K562 (cell line): ENCODE results near the gene CHCHD10. TPM values are rescaled to one million over a fixed set of nuclear protein-coding genes. Genes with fewer than 3 reads are reported as not detected.

ENCODE experiments used
- ATAC-seq: fragments of 200-7000 bp; cut with Tn5 transposase; 3 replicates; pipeline ENCODE4 v1.9.1; 2020; ENCODE audit warnings: moderate library complexity
- BruUV-seq: library from RNA; stranded (reverse); fragments of 400-500 nt; replicated peaks from 2 replicates; lab custom pipeline; 2021; lab: Mats Ljungman, UMichigan
- CTCF ChIA-PET: fragments of 300-600 bp; formaldehyde crosslinking; extraction: SDS; loops from one replicate; lab custom pipeline; 2021; ENCODE audit warnings: low intra/inter-chr PET ratio; lab: Yijun Ruan, JAX
- POLR2A ChIA-PET: fragments of 300-600, 350-650 bp; sonication (Branson Sonifier 250); formaldehyde crosslinking; extraction: SDS; loops from one replicate; lab custom pipeline; 2021; ENCODE audit warnings: antibody characterized with exemption, inconsistent platforms; lab: Yijun Ruan, JAX
- DNase-seq, 4 experiments: peaks; one replicate each; pipeline versions ENCODE4 v3.0.0 to v3.0.0-alpha.2; 2011 to 2018; ENCODE audit warnings: low spot score in 3 of 4, mixed read lengths in 3 of 4; ENCODE audit errors: extremely low read depth in 1 of 4
- FAIRE-seq: peaks from 2 replicates; lab custom pipeline; 2011; peaks lifted over from hg19 to GRCh38; lab: Jason Lieb, UNC
- H2AFZ ChIP-seq: 2 replicates; pipeline ENCODE4 v1.6.0; 2011; ENCODE audit warnings: low read depth, low read length, control low read depth, inconsistent platforms
- H3K27ac ChIP-seq: fragments of 200-600 bp; 3 replicates; pipeline ENCODE4 v1.8.0; 2011; ENCODE audit warnings: low read depth, mild to moderate bottlenecking, control low read depth, inconsistent platforms, low read length, moderate library complexity, mixed read lengths; ENCODE audit errors: extremely low read depth
- H3K27me3 ChIP-seq, 2 experiments: fragments of 300-600 bp in 1 of 2; 2 replicates in 1 of 2; 3 replicates in 1 of 2; pipeline versions ENCODE4 v1.6.0 to v1.8.0; 2011; ENCODE audit warnings: inconsistent platforms in 2 of 2, low read length in 2 of 2, mild to moderate bottlenecking in 1 of 2, mixed read lengths in 1 of 2, moderate library complexity in 1 of 2; ENCODE audit not compliant: control insufficient read depth in 2 of 2, insufficient read depth in 2 of 2
- H3K36me3 ChIP-seq: fragments of 300-600 bp; 3 replicates; pipeline ENCODE4 v1.8.0; 2011; ENCODE audit warnings: mild to moderate bottlenecking, low read length, inconsistent platforms; ENCODE audit not compliant: control insufficient read depth, insufficient read depth
- H3K4me1 ChIP-seq, 2 experiments: fragments of 200-600 bp in 1 of 2; replicated peaks in 1 of 2; 2 replicates in 1 of 2; 3 replicates in 1 of 2; pipeline versions ENCODE4 v1.5.1 to v1.8.0; 2011; ENCODE audit warnings: inconsistent platforms in 2 of 2, low read length in 2 of 2, mild to moderate bottlenecking in 1 of 2, mixed read lengths in 1 of 2, moderate library complexity in 1 of 2; ENCODE audit not compliant: control insufficient read depth in 2 of 2, insufficient read depth in 2 of 2
- H3K4me2 ChIP-seq: 2 replicates; pipeline ENCODE4 v1.6.1; 2011; ENCODE audit warnings: low read length, control low read depth, inconsistent platforms, mixed read lengths; ENCODE audit not compliant: insufficient read depth
- H3K4me3 ChIP-seq: fragments of 200-600 bp; sonication (generic), shearing (Covaris generic); 2 replicates; pipeline ENCODE4 v1.5.1; 2016; ENCODE audit warnings: control low read depth, inconsistent platforms
- H3K79me2 ChIP-seq: fragments of 200-600 bp; 3 replicates; pipeline ENCODE4 v1.8.0; 2011; ENCODE audit warnings: low read length, inconsistent platforms; ENCODE audit not compliant: control insufficient read depth, insufficient read depth
- H3K9ac ChIP-seq, 2 experiments: 2 replicates each; pipeline versions ENCODE4 v1.6.0 to v1.6.1; 2011; ENCODE audit warnings: low read depth in 2 of 2, low read length in 2 of 2, control low read depth in 1 of 2, inconsistent platforms in 1 of 2, mild to moderate bottlenecking in 1 of 2, mixed read lengths in 1 of 2; ENCODE audit not compliant: insufficient read depth in 1 of 2
- H3K9me1 ChIP-seq: one replicate; pipeline ENCODE4 v1.6.0; 2011; ENCODE audit warnings: inconsistent platforms, mild to moderate bottlenecking, low read length, moderate library complexity; ENCODE audit not compliant: control insufficient read depth, insufficient read depth
- H3K9me3 ChIP-seq: replicated peaks from 2 replicates; pipeline ENCODE4 v1.5.1; 2011; ENCODE audit warnings: low read depth, low read length, inconsistent platforms; ENCODE audit not compliant: control insufficient read depth, insufficient read depth
- H4K20me1 ChIP-seq: replicated peaks from 2 replicates; pipeline ENCODE4 v1.6.1; 2011; ENCODE audit warnings: low read length, inconsistent platforms, mixed read lengths; ENCODE audit not compliant: control insufficient read depth, insufficient read depth
- ETS2 ChIP-seq: IDR thresholded peaks from 2 replicates; pipeline ENCODE4 v1.6.1; 2016; ENCODE audit warnings: borderline replicate concordance, missing genetic modification characterization, mild to moderate bottlenecking, moderate library complexity, missing compliant biosample characterization; ENCODE audit not compliant: poor library complexity, severe bottlenecking
- GABPA ChIP-seq: fragments of 200-800 bp; sonication (Bioruptor generic); conservative IDR thresholded peaks from 2 replicates; pipeline ENCODE4 v1.6.1; 2016; ENCODE audit warnings: low read depth, missing genetic modification characterization, missing compliant biosample characterization
- GABPB2 ChIP-seq: fragments of 250-450 bp; sonication (Bioruptor Pico); conservative IDR thresholded peaks from 2 replicates; pipeline ENCODE4 v1.5.1; 2021; ENCODE audit warnings: mild to moderate bottlenecking
- MCM5 ChIP-seq: fragments of 450-650 bp; IDR thresholded peaks from 2 replicates; pipeline ENCODE4 v1.6.1; 2016; ENCODE audit warnings: low read depth
- NCOA1 ChIP-seq: fragments of 450-650 bp; IDR thresholded peaks from 2 replicates; pipeline ENCODE4 v1.6.1; 2016; ENCODE audit warnings: low read depth
- RBM22 ChIP-seq: fragments of 200-400 bp; formaldehyde crosslinking; IDR thresholded peaks from 2 replicates; pipeline ENCODE4 v1.6.1; 2018; ENCODE audit warnings: low read length, low read depth; ENCODE audit not compliant: poor library complexity, severe bottlenecking
- TGIF2 ChIP-seq: sonication (generic); formaldehyde crosslinking; IDR thresholded peaks from 2 replicates; pipeline ENCODE4 v1.8.1; 2022; ENCODE audit warnings: mild to moderate bottlenecking, missing genetic modification reagents, moderate library complexity
- ZNF224 ChIP-seq: sonication (generic); formaldehyde crosslinking; IDR thresholded peaks from 2 replicates; pipeline ENCODE4 v1.8.0; 2022; ENCODE audit warnings: mild to moderate bottlenecking, missing genetic modification reagents
- ZNF561 ChIP-seq: fragments of 450-650 bp; formaldehyde crosslinking; conservative IDR thresholded peaks from 2 replicates; pipeline ENCODE4 v1.4.0; 2020; ENCODE audit warnings: mild to moderate bottlenecking, moderate library complexity
- ZNF583 ChIP-seq: fragments of 250-450 bp; sonication (Bioruptor Pico); IDR thresholded peaks from 2 replicates; pipeline ENCODE4 v1.4.0; 2020
- ZNF699 ChIP-seq: fragments of 250-450 bp; sonication (Bioruptor Pico); IDR thresholded peaks from 2 replicates; pipeline ENCODE4 v1.8.0; 2021; ENCODE audit warnings: mild to moderate bottlenecking, moderate library complexity; ENCODE audit not compliant: insufficient replicate concordance
- WGBS: fragments of 100-300 bp; shearing (Covaris generic); methylation state at CpG from one replicate; pipeline ENCODE4 v1.1.6; 2016; ENCODE audit warnings: low coverage, mixed read lengths; ENCODE audit not compliant: insufficient coverage; ENCODE audit errors: missing lambda C conversion rate; 5-methylcytosine and 5-hydroxymethylcytosine counted together
- in situ Hi-C: fragments of 300-500 bp; cut with MboI; formaldehyde crosslinking; loops from 4 replicates; pipeline ENCODE4 v1.15.0; 2018; ENCODE audit warnings: inconsistent platforms, mixed read lengths
- intact Hi-C: fragments of 100-400 bp; cut with micrococcal nuclease; formaldehyde crosslinking; loops from 2 replicates; pipeline ENCODE4 v1.14.2; 2022
- polyA plus RNA-seq, 8 experiments: library from polyadenylated mRNA; depleted of rRNA in 4 of 8; stranded (reverse) in 5 of 8; unstranded in 3 of 8; fragments of >200 nt; fragmentation: Nextera tagmentation in 2 of 8; fragmentation: Illumina TruSeq in 1 of 8; extraction: Ambion mirVana in 2 of 8; extraction: Trizol in 1 of 8; gene quantifications; 2 replicates each; pipeline versions ENCODE4 v1.2.1 to v1.2.3, GENCODE V29; 2011 to 2014; ENCODE audit warnings: inconsistent platforms in 1 of 8, missing spikeins in 1 of 8
- total RNA-seq, 7 experiments: library from RNA; depleted of rRNA in 6 of 7; stranded (reverse); fragments of >200 nt in 6 of 7; fragmentation: Illumina TruSeq in 2 of 7; extraction: Trizol in 2 of 7; gene quantifications; 2 replicates each; pipeline versions ENCODE4 v1.2.1 to v1.2.3, GENCODE V29; 2011 to 2021; ENCODE audit warnings: low replicate concordance in 1 of 7
- TF ChIP-seq, protein P1 (sequence below): fragments of 250-450 bp; sonication (Bioruptor Pico); IDR thresholded peaks from 2 replicates; pipeline ENCODE4 v1.5.0; 2021
- TF ChIP-seq, protein P2 (sequence below): fragments of 250-450 bp; sonication (Bioruptor Pico); IDR thresholded peaks from 2 replicates; pipeline ENCODE4 v1.4.0; 2020; ENCODE audit warnings: mild to moderate bottlenecking, moderate library complexity
- TF ChIP-seq, protein P3 (sequence below): fragments of 150-350 bp; IDR thresholded peaks from 2 replicates; pipeline ENCODE4 v1.6.1; 2014; ENCODE audit warnings: low read depth, mild to moderate bottlenecking, low read length, borderline replicate concordance

The CHCHD10 gene
- total and polyA plus RNA-seq, 9 of the 15 experiments (the other 6 are each of a cell fraction or from before 2014, with no cell fraction given): 15.2 to 292 (median 102) TPM

DNA sequence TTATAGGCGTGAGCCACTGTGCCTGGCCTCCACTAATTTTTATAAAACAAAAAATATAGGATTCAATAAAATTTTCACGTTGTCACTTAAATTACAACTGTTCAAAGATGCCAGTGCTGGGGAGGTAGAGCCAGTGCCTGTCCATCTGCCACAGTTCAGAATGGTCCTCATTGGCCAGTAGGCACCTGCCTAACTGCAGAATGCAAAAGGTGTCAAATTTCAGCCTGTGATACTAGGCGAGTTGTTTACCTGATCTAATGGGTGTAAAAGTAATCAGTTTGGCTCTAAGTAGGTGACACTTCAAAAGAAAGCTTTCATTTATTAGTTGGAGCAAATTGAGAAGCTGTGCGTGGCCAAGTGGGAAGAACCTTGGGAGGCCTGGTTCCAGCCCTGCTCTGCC is 21.3 kb upstream of the CHCHD10 start (continued):
- TF ChIP-seq, protein P1, sequence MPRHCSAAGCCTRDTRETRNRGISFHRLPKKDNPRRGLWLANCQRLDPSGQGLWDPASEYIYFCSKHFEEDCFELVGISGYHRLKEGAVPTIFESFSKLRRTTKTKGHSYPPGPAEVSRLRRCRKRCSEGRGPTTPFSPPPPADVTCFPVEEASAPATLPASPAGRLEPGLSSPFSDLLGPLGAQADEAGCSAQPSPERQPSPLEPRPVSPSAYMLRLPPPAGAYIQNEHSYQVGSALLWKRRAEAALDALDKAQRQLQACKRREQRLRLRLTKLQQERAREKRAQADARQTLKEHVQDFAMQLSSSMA (CRISPR knock-in tag): no peak
- no peak for TF ChIP-seq ZNF699 (CRISPR knock-in tag)
- no peak for TF ChIP-seq GABPA (tag)
- TF ChIP-seq TGIF2 (CRISPR knock-in tag): no peak

DNA sequence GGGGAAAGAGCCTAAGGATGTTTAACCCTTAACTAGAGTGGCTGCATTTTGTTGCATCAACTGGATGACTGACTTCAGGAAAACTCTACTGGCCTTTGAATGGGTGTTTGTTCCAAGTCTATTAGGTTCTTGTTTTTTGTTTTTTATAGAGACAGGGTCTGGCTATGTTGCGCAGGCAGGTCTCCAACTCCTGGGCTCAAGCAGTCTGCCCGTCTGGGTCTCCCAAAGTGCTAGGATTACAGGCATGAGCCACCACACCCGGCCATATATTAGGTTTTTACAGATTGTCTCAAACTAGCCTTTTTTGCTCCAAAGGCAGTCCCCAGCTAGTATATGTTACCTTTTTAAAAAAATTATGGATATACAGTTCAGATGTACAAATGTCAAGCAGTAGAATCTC is 20.1 kb upstream of the CHCHD10 start:
- DNase-seq (no peak), FAIRE-seq (no peak), ATAC-seq (no peak)
- no peaks in the 10 kb centered on the region for H3K27me3 ChIP-seq
- peaks cover 10% of the 10 kb centered on the region for H4K20me1 ChIP-seq
- H2AFZ ChIP-seq: 0 out of 2 replicates have a peak overlapping the region, but pooled peaks have one; percentile 66
- H3K4me1 ChIP-seq: peaks cover 12 to 15% of the 10 kb centered on the region in 2 experiments; a peak in 3 of 5 replicates
- POLR2A ChIA-PET: interaction anchor here (0.9 to 1.7 kb wide), 2 partner anchors 13 to 47 kb away, joined by 4 to 6 read pairs; no protein-coding TSS in a partner anchor
- H3K9ac ChIP-seq: peak overlapping the region; percentile 42 to 96; a peak in 3 of 4 replicates
- peaks cover 34% of the 10 kb centered on the region for H3K36me3 ChIP-seq
- CTCF ChIA-PET: no interaction called here
- TSS peak; percentile 57 for BruUV-seq
- intact Hi-C loops: no loop called here
- peak overlapping the region; percentile 88 for H3K4me3 ChIP-seq
- peaks cover 44% of the 10 kb centered on the region for H3K79me2 ChIP-seq
- no peaks in the 10 kb centered on the region for H3K9me3 ChIP-seq
- WGBS: 44% methylated on average over 2 of the region's 3 CpGs
- H3K4me2 ChIP-seq: peak overlapping the region; percentile 96
- H3K9me1 ChIP-seq: no peaks in the 10 kb centered on the region
- in situ Hi-C loops: no loop called here
- H3K27ac ChIP-seq: 0 out of 3 replicates have a peak overlapping the region, but pooled peaks have one; percentile 99
- TF ChIP-seq, protein P2, sequence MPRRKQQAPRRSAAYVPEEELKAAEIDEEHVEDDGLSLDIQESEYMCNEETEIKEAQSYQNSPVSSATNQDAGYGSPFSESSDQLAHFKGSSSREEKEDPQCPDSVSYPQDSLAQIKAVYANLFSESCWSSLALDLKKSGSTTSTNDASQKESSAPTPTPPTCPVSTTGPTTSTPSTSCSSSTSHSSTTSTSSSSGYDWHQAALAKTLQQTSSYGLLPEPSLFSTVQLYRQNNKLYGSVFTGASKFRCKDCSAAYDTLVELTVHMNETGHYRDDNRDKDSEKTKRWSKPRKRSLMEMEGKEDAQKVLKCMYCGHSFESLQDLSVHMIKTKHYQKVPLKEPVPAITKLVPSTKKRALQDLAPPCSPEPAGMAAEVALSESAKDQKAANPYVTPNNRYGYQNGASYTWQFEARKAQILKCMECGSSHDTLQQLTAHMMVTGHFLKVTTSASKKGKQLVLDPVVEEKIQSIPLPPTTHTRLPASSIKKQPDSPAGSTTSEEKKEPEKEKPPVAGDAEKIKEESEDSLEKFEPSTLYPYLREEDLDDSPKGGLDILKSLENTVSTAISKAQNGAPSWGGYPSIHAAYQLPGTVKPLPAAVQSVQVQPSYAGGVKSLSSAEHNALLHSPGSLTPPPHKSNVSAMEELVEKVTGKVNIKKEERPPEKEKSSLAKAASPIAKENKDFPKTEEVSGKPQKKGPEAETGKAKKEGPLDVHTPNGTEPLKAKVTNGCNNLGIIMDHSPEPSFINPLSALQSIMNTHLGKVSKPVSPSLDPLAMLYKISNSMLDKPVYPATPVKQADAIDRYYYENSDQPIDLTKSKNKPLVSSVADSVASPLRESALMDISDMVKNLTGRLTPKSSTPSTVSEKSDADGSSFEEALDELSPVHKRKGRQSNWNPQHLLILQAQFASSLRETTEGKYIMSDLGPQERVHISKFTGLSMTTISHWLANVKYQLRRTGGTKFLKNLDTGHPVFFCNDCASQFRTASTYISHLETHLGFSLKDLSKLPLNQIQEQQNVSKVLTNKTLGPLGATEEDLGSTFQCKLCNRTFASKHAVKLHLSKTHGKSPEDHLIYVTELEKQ (CRISPR knock-in tag): no peak
- TF ChIP-seq ETS2 (no peak), ZNF561 (CRISPR knock-in tag) (no peak), MCM5 (no peak), RBM22 (no peak), ZNF224 (CRISPR knock-in tag) (no peak), GABPB2 (CRISPR knock-in tag) (no peak), NCOA1 (no peak), ZNF583 (CRISPR knock-in tag) (no peak)
- TF ChIP-seq, protein P3, sequence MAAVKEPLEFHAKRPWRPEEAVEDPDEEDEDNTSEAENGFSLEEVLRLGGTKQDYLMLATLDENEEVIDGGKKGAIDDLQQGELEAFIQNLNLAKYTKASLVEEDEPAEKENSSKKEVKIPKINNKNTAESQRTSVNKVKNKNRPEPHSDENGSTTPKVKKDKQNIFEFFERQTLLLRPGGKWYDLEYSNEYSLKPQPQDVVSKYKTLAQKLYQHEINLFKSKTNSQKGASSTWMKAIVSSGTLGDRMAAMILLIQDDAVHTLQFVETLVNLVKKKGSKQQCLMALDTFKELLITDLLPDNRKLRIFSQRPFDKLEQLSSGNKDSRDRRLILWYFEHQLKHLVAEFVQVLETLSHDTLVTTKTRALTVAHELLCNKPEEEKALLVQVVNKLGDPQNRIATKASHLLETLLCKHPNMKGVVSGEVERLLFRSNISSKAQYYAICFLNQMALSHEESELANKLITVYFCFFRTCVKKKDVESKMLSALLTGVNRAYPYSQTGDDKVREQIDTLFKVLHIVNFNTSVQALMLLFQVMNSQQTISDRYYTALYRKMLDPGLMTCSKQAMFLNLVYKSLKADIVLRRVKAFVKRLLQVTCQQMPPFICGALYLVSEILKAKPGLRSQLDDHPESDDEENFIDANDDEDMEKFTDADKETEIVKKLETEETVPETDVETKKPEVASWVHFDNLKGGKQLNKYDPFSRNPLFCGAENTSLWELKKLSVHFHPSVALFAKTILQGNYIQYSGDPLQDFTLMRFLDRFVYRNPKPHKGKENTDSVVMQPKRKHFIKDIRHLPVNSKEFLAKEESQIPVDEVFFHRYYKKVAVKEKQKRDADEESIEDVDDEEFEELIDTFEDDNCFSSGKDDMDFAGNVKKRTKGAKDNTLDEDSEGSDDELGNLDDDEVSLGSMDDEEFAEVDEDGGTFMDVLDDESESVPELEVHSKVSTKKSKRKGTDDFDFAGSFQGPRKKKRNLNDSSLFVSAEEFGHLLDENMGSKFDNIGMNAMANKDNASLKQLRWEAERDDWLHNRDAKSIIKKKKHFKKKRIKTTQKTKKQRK: no peak
